SKM-1 treated with dmso at 0.1 percent for 144 hours (cell line): ENCODE results near the gene TAGAP.
"Not testable (repeated sequence)": the region's sequence is repeated elsewhere in the genome, so short reads cannot be mapped to it uniquely, and the experiment has no call there.

ENCODE experiments used
- DNase-seq: peaks from one replicate; lab custom pipeline; 2025; ENCODE audit not compliant: unreplicated experiment; lab: John Stamatoyannopoulos, UW

TAGAP gene

GRCh38 chr6:159017757-159018559 lies 26.8 kb downstream of the TAGAP start:
- DNase-seq = no peak

GRCh38 chr6:159014406-159014805 lies 30.4 kb downstream of the TAGAP start:
- no peak for DNase-seq

GRCh38 chr6:159013229-159013628 lies 31.6 kb downstream of the TAGAP start:
- DNase-seq = peak; percentile 33

- DNase-seq = no peak
Measured at GRCh38 chr6:159012201-159012600, 32.6 kb downstream of the TAGAP start.

GRCh38 chr6:159010037-159010612 lies 34.7 kb downstream of the TAGAP start:
- not testable (repeated sequence) for DNase-seq

GRCh38 chr6:159008656-159009288 lies 36.0 kb downstream of the TAGAP start:
- DNase-seq = peak; percentile 35

- DNase-seq = no peak
Measured at GRCh38 chr6:159007510-159007909, 37.3 kb downstream of the TAGAP start.

- no peak for DNase-seq
Measured at GRCh38 chr6:159005436-159005835, 39.4 kb downstream of the TAGAP start.

GRCh38 chr6:159004592-159004991 lies 40.2 kb downstream of the TAGAP start:
- DNase-seq = no peak

- no peak for DNase-seq
Measured at GRCh38 chr6:159002432-159003155, 42.2 kb downstream of the TAGAP start.

- DNase-seq = peak; percentile 92
Measured at GRCh38 chr6:158999666-159000403, 45.0 kb downstream of the TAGAP start, which contains the start of gene RSPH3. Gene RSPH3, minus strand, starts transcription at chr6:159000202. Its CDS starts 652 bp downstream, at chr6:158999550.

- DNase-seq = no peak
Measured at GRCh38 chr6:158999154-158999665, 45.6 kb downstream of the TAGAP start.

- DNase-seq = peak; percentile 83
Measured at GRCh38 chr6:158996856-158997255, 47.9 kb downstream of the TAGAP start.

GRCh38 chr6:158993639-158994038 lies 51.2 kb downstream of the TAGAP start:
- DNase-seq = no peak

GRCh38 chr6:158991017-158991723 lies 53.6 kb downstream of the TAGAP start:
- peak; percentile 21 for DNase-seq

GRCh38 chr6:158989711-158990110 lies 55.1 kb downstream of the TAGAP start:
- DNase-seq = not testable (repeated sequence)

- DNase-seq = no peak
Measured at GRCh38 chr6:158988477-158988876, 56.3 kb downstream of the TAGAP start.

GRCh38 chr6:158987657-158988056 lies 57.1 kb downstream of the TAGAP start:
- DNase-seq = no peak
